ENCODE data around the gene RFX4. TPM values are rescaled to one million over a fixed set of nuclear protein-coding genes. Genes with fewer than 3 reads are reported as not detected.

RFX4 gene
- total and polyA plus RNA-seq, 9 of the 15 experiments (the other 6 are each of a cell fraction or from before 2014, with no cell fraction given) = not detected

DNA sequence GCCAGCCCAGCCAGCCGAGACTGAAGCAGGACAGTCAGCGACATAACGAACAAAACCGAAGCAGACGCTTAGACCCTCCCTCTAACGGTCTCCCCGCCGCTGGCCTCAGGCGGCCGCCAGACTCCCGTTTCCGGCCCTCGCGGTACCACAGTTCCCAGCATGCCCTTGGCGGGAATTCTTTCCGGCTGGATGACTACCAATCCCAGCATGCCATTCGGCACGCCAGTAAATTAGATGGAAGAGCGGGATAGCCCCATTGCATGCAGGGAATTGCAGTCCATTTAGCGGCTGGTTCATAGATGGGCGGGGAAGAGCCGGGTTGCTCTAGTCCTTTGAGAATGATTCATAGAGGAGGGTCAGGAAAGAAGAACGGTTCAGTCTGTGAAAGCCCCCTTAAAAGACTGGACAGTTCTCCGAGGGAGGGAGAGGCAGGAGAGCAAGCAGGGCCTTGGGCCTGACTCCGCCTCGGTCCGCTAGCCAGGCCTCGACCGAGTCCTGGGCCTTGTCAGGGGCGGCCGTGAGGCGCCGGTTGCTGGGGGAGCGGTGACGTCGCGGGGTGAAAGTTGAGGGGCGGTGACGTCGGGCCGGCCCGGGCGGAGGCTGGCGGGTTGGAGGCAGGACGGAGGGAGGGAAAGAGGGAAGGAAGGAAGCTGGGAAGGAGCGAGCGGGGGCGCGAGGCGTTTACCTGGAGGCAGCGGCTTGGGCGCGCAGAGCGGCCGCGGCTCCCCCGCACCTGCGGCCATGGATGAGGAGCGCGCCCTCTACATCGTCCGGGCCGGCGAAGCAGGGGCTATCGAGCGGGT is 191.4 kb downstream of the RFX4 start, which contains the start of gene RIC8B (continued):
- TF ChIP-seq, protein P1, sequence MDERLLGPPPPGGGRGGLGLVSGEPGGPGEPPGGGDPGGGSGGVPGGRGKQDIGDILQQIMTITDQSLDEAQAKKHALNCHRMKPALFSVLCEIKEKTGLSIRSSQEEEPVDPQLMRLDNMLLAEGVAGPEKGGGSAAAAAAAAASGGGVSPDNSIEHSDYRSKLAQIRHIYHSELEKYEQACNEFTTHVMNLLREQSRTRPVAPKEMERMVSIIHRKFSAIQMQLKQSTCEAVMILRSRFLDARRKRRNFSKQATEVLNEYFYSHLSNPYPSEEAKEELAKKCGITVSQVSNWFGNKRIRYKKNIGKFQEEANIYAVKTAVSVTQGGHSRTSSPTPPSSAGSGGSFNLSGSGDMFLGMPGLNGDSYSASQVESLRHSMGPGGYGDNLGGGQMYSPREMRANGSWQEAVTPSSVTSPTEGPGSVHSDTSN (CRISPR knock-in tag; IDR thresholded peaks at IDR 0.05; ENCODE audit: low read depth) = no peak
- TF ChIP-seq, protein P1 (tag; conservative IDR thresholded peaks at IDR 0.05; ENCODE audit: low read depth) = peak; percentile 82
- TF ChIP-seq CCAR2 (IDR thresholded peaks at IDR 0.05; ENCODE audit: low read depth, low read length) = no peak
- TF ChIP-seq MXI1 (IDR thresholded peaks at IDR 0.05; ENCODE audit: low read depth, low read length) = no peak
- TF ChIP-seq, protein P2, sequence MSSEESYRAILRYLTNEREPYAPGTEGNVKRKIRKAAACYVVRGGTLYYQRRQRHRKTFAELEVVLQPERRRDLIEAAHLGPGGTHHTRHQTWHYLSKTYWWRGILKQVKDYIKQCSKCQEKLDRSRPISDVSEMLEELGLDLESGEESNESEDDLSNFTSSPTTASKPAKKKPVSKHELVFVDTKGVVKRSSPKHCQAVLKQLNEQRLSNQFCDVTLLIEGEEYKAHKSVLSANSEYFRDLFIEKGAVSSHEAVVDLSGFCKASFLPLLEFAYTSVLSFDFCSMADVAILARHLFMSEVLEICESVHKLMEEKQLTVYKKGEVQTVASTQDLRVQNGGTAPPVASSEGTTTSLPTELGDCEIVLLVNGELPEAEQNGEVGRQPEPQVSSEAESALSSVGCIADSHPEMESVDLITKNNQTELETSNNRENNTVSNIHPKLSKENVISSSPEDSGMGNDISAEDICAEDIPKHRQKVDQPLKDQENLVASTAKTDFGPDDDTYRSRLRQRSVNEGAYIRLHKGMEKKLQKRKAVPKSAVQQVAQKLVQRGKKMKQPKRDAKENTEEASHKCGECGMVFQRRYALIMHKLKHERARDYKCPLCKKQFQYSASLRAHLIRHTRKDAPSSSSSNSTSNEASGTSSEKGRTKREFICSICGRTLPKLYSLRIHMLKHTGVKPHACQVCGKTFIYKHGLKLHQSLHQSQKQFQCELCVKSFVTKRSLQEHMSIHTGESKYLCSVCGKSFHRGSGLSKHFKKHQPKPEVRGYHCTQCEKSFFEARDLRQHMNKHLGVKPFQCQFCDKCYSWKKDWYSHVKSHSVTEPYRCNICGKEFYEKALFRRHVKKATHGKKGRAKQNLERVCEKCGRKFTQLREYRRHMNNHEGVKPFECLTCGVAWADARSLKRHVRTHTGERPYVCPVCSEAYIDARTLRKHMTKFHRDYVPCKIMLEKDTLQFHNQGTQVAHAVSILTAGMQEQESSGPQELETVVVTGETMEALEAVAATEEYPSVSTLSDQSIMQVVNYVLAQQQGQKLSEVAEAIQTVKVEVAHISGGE (CRISPR knock-in tag; IDR thresholded peaks at IDR 0.05) = peak in 1 of 3 experiments; percentile 77; a peak in 2 of 6 replicates
- no peak for TF ChIP-seq SNRNP70 (optimal IDR thresholded peaks at IDR 0.05; ENCODE audit: low read depth, low read length)
- TF ChIP-seq, protein P3, sequence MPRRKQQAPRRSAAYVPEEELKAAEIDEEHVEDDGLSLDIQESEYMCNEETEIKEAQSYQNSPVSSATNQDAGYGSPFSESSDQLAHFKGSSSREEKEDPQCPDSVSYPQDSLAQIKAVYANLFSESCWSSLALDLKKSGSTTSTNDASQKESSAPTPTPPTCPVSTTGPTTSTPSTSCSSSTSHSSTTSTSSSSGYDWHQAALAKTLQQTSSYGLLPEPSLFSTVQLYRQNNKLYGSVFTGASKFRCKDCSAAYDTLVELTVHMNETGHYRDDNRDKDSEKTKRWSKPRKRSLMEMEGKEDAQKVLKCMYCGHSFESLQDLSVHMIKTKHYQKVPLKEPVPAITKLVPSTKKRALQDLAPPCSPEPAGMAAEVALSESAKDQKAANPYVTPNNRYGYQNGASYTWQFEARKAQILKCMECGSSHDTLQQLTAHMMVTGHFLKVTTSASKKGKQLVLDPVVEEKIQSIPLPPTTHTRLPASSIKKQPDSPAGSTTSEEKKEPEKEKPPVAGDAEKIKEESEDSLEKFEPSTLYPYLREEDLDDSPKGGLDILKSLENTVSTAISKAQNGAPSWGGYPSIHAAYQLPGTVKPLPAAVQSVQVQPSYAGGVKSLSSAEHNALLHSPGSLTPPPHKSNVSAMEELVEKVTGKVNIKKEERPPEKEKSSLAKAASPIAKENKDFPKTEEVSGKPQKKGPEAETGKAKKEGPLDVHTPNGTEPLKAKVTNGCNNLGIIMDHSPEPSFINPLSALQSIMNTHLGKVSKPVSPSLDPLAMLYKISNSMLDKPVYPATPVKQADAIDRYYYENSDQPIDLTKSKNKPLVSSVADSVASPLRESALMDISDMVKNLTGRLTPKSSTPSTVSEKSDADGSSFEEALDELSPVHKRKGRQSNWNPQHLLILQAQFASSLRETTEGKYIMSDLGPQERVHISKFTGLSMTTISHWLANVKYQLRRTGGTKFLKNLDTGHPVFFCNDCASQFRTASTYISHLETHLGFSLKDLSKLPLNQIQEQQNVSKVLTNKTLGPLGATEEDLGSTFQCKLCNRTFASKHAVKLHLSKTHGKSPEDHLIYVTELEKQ (CRISPR knock-in tag; IDR thresholded peaks at IDR 0.05) = no peak
- TF ChIP-seq, protein P4, sequence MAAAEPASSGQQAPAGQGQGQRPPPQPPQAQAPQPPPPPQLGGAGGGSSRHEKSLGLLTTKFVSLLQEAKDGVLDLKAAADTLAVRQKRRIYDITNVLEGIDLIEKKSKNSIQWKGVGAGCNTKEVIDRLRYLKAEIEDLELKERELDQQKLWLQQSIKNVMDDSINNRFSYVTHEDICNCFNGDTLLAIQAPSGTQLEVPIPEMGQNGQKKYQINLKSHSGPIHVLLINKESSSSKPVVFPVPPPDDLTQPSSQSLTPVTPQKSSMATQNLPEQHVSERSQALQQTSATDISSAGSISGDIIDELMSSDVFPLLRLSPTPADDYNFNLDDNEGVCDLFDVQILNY (CRISPR knock-in tag; IDR thresholded peaks at IDR 0.05) = no peak
- TF ChIP-seq, protein P5, sequence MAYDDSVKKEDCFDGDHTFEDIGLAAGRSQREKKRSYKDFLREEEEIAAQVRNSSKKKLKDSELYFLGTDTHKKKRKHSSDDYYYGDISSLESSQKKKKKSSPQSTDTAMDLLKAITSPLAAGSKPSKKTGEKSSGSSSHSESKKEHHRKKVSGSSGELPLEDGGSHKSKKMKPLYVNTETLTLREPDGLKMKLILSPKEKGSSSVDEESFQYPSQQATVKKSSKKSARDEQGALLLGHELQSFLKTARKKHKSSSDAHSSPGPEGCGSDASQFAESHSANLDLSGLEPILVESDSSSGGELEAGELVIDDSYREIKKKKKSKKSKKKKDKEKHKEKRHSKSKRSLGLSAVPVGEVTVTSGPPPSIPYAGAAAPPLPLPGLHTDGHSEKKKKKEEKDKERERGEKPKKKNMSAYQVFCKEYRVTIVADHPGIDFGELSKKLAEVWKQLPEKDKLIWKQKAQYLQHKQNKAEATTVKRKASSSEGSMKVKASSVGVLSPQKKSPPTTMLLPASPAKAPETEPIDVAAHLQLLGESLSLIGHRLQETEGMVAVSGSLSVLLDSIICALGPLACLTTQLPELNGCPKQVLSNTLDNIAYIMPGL (CRISPR knock-in tag; IDR thresholded peaks at IDR 0.05) = no peak
- TF ChIP-seq, protein P6, sequence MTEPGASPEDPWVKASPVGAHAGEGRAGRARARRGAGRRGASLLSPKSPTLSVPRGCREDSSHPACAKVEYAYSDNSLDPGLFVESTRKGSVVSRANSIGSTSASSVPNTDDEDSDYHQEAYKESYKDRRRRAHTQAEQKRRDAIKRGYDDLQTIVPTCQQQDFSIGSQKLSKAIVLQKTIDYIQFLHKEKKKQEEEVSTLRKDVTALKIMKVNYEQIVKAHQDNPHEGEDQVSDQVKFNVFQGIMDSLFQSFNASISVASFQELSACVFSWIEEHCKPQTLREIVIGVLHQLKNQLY (CRISPR knock-in tag; conservative IDR thresholded peaks at IDR 0.05) = no peak
- TF ChIP-seq ZNF668 (CRISPR knock-in tag; IDR thresholded peaks at IDR 0.05) = no peak
- TF ChIP-seq ZSCAN32 (CRISPR knock-in tag; IDR thresholded peaks at IDR 0.05) = no peak
